ENCODE measurements around the gene SLC2A6. TPM values are rescaled to one million over a fixed set of nuclear protein-coding genes. Genes with fewer than 3 reads are reported as not detected.
A peak's percentile ranks its signal among the peaks of the same experiment; 100 is the strongest.

Gene SLC2A6
- total RNA-seq, 4 donors from 2014 or later = 1.1 to 3.8 (median 2.5) TPM

GRCh38 chr9:133461975-133462374, 16.9 kb downstream of the SLC2A6 start:
- peak; percentile 36 to 41 for DNase-seq

DNA sequence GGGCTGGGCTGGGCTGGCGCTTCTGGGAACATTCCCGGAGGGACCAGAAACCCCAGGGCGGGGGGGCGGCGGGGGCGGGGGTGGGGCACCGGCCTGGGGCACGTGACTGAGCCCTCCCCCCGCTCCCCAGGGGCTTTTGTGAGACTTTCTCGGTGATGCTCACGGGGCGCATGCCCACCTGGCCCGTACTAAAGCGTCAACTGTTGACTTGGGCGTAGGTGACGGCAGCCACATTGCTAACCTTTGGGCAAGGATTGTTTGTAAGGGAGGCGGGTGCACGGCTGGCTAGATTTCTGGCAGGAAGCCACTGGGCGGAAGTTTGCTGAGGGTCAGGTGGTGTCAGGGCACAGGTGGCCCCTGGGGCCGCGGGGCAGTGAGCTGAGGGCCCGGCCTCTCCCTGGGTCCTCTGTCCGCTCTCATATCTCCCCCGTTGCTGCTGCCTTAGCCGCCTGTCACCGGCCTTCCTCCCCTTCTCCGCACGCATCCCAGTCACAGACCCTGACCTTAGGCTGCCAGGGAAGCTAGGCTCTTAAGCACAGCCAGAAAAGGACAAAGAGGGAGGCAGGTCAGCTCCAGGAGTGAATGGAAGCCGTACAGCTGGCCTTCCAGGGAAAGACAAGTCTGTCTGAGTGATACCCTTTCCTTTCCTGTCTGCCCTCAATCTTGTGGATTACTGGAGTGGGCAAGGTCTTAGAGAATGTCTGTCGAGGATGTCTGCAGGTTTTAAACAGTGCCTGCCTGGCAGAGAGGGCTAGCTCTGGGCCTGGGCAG, 18.3 kb downstream of the SLC2A6 start:
- WGBS, 2 donors = 21 to 22% methylated on average over 15 to 16 of the region's 30 CpGs
- Histone ChIP-seq H3K4me3 (replicated peaks in 1 of 3) (peak overlapping the region in 2 of 3 donors; percentile 47 to 60), H3K9me3 (no peaks in the 10 kb centered on the region), H3K4me1 (peaks cover 6 to 15% of the 10 kb centered on the region in 2 donors), H3K27me3 (no peaks in the 10 kb centered on the region), H3K27ac (peak overlapping the region; percentile 91 to 99 (median 91)), H3K36me3 (no peaks in the 10 kb centered on the region)
- DNase-seq = peak; percentile 86 to 89
- TF ChIP-seq POLR2A (IDR thresholded peaks at IDR 0.05) (no peak), CTCF (IDR thresholded peaks at IDR 0.05) (no peak)
- intact Hi-C loops (cut with DNase I) = no loop called here

More at GRCh38 chr9:133461975-133462374, 16.9 kb downstream of the SLC2A6 start:
- no peak for TF ChIP-seq CTCF (IDR thresholded peaks at IDR 0.05)
- TF ChIP-seq POLR2A (IDR thresholded peaks at IDR 0.05) = no peak
- H3K27ac ChIP-seq = no peak overlapping the region
- intact Hi-C loops (cut with DNase I) = no loop called here
- no peaks in the 10 kb centered on the region for H3K27me3 ChIP-seq
- H3K9me3 ChIP-seq = no peaks in the 10 kb centered on the region
- H3K36me3 ChIP-seq = no peaks in the 10 kb centered on the region
- WGBS, 2 donors = 47 to 79% methylated on average over 4 of the region's 4 CpGs
- no peak overlapping the region for H3K4me3 ChIP-seq (replicated peaks in 1 of 3)
- peaks cover 6 to 15% of the 10 kb centered on the region in 2 donors for H3K4me1 ChIP-seq

GRCh38 chr9:133459476-133460404, 19.2 kb downstream of the SLC2A6 start, which contains the start of gene CACFD1:
Gene CACFD1, plus strand, starts transcription at chr9:133459978. Its CDS starts 89 bp downstream, at chr9:133460067.
- Histone ChIP-seq H3K27me3 (no peaks in the 10 kb centered on the region), H3K27ac (peak within 1 kb of the TSS; percentile 91 to 99 (median 91)), H3K9me3 (no peaks in the 10 kb centered on the region), H3K4me1 (peaks cover 6 to 15% of the 10 kb centered on the region in 2 donors), H3K36me3 (no peaks in the 10 kb centered on the region), H3K4me3 (replicated peaks in 1 of 3) (peak within 1 kb of the TSS; percentile 47 to 60 (median 58))
- peak in 1 of 2 donors; percentile 87 for TF ChIP-seq POLR2A (IDR thresholded peaks at IDR 0.05)
- TF ChIP-seq CTCF (IDR thresholded peaks at IDR 0.05) = peak in 1 of 6 experiments; percentile 4
- WGBS, 2 donors = 0 to 3% methylated on average over 3 to 20 of the region's 86 CpGs
- intact Hi-C loops (cut with DNase I) = no loop called here
- DNase-seq = peak; percentile 98 to 99

- H3K27ac ChIP-seq = peak overlapping the region in 1 of 3 donors; percentile 91
Observed at GRCh38 chr9:133458643-133459312, 20.1 kb downstream of the SLC2A6 start.

More at GRCh38 chr9:133458643-133459312, 20.1 kb downstream of the SLC2A6 start:
- no peak for TF ChIP-seq POLR2A (IDR thresholded peaks at IDR 0.05)
- no peak for TF ChIP-seq CTCF (IDR thresholded peaks at IDR 0.05)
- intact Hi-C loops (cut with DNase I) = no loop called here
- H3K36me3 ChIP-seq = no peaks in the 10 kb centered on the region
- peaks cover 6 to 15% of the 10 kb centered on the region in 2 donors for H3K4me1 ChIP-seq
- H3K9me3 ChIP-seq = no peaks in the 10 kb centered on the region
- WGBS, 2 donors = 74 to 80% methylated on average over 10 to 16 of the region's 16 CpGs
- no peaks in the 10 kb centered on the region for H3K27me3 ChIP-seq
- no peak for DNase-seq
- peak overlapping the region in 1 of 3 donors; percentile 60 for H3K4me3 ChIP-seq (replicated peaks in 1 of 3)
